Measurements from ENCODE around the gene SERP2.

DNA sequence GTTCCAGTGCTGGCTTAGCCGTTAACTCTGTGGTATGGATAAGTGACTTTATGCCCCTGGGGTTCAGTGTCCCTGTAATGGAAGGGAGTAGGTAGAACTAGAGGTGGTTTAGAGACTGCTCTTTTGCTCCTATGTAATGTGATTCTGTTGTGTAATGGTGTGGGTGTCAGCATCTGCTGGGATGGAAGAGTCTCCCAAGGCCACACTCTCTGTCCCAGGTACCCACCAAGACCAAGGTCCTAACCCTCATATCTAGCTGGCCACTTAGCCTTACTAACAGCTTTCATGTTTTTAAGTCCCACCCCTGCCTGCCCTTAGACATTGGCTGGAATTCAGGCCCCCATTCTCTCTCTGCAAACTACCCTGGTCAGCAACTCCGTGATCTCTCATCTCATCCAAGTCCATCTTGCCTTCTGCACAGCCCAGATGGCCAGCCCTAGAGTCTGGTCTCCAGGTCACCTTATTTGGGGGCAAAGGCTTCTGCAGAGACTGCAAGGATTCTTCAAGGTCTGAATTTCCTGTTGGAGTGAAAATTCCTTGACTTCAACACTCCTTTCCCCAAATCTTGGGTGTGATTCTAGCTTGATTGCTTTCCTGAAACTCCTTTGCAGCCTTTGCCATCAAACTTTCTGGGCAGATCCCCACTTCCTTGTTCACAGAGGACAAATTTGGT, 48.4 kb downstream of the SERP2 start:
- TF ChIP-seq, protein P1, sequence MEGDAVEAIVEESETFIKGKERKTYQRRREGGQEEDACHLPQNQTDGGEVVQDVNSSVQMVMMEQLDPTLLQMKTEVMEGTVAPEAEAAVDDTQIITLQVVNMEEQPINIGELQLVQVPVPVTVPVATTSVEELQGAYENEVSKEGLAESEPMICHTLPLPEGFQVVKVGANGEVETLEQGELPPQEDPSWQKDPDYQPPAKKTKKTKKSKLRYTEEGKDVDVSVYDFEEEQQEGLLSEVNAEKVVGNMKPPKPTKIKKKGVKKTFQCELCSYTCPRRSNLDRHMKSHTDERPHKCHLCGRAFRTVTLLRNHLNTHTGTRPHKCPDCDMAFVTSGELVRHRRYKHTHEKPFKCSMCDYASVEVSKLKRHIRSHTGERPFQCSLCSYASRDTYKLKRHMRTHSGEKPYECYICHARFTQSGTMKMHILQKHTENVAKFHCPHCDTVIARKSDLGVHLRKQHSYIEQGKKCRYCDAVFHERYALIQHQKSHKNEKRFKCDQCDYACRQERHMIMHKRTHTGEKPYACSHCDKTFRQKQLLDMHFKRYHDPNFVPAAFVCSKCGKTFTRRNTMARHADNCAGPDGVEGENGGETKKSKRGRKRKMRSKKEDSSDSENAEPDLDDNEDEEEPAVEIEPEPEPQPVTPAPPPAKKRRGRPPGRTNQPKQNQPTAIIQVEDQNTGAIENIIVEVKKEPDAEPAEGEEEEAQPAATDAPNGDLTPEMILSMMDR (IDR thresholded peaks at IDR 0.05 in 8 of 11, conservative IDR thresholded peaks at IDR 0.05 in 3 of 11) = no peak
- no peak for TF ChIP-seq POLR2A (IDR thresholded peaks at IDR 0.05)

Measured in spleen (tissue), 7 donors.